Measurements from ENCODE around the gene CCDC188. TPM values are rescaled to one million over a fixed set of nuclear protein-coding genes. Genes with fewer than 3 reads are reported as not detected.

Gene CCDC188
- polyA plus RNA-seq, 1 donor from 2014 or later = not detected

GRCh38 chr22:20194681-20195593 lies 44.1 kb upstream of the CCDC188 start:
- H3K9ac ChIP-seq (ENCODE audit: low read length) = no peak overlapping the region
- H3K4me2 ChIP-seq (ENCODE audit: low read length) = no peak overlapping the region
- H3F3A ChIP-seq (ENCODE audit: insufficient read depth, low read length, poor library complexity, severe bottlenecking) = no peaks in the 10 kb centered on the region
- H4K20me1 ChIP-seq (ENCODE audit: insufficient read depth) = no peaks in the 10 kb centered on the region
- H2AFZ ChIP-seq (ENCODE audit: low read depth, low read length) = no peak overlapping the region
- H3K27me3 ChIP-seq (ENCODE audit: insufficient read depth, low read depth, low read length) = no peaks in the 10 kb centered on the region
- H3K9me3 ChIP-seq (ENCODE audit: low read length) = no peaks in the 10 kb centered on the region
- H3K79me2 ChIP-seq (replicated peaks; ENCODE audit: insufficient read depth, low read length) = no peaks in the 10 kb centered on the region
- H3K4me3 ChIP-seq (ENCODE audit: low read length) = no peak overlapping the region
- H3K9me2 ChIP-seq (ENCODE audit: insufficient read depth, low read length) = no peaks in the 10 kb centered on the region
- H3K27ac ChIP-seq (ENCODE audit: low read length) = no peak overlapping the region
- TF ChIP-seq POLR2AphosphoS5 (IDR thresholded peaks at IDR 0.05) = no peak
- no peak for TF ChIP-seq MXI1 (conservative IDR thresholded peaks at IDR 0.05; ENCODE audit: poor library complexity, severe bottlenecking)
- TF ChIP-seq EP300 (conservative IDR thresholded peaks at IDR 0.05; ENCODE audit: poor library complexity, severe bottlenecking) = no peak
- TF ChIP-seq RAD21 (conservative IDR thresholded peaks at IDR 0.05) = no peak
- TF ChIP-seq REST (IDR thresholded peaks at IDR 0.05; ENCODE audit: borderline replicate concordance) = no peak
- TF ChIP-seq EZH2 (IDR thresholded peaks at IDR 0.05; ENCODE audit: borderline replicate concordance, insufficient read depth, low read length, poor library complexity, severe bottlenecking) = no peak
- TF ChIP-seq CTCF (IDR thresholded peaks at IDR 0.05; ENCODE audit: poor library complexity, severe bottlenecking) = no peak
- no peak for TF ChIP-seq TAF1 (IDR thresholded peaks at IDR 0.05; ENCODE audit: low read depth)
- no peak for TF ChIP-seq SMC3 (conservative IDR thresholded peaks at IDR 0.05; ENCODE audit: poor library complexity)
- H3K36me3 ChIP-seq (ENCODE audit: insufficient read depth, low read length) = no peaks in the 10 kb centered on the region

- Histone ChIP-seq H3K27ac (ENCODE audit: low read length) (no peak overlapping the region), H4K20me1 (ENCODE audit: insufficient read depth) (no peaks in the 10 kb centered on the region), H3K9me3 (ENCODE audit: low read length) (no peaks in the 10 kb centered on the region), H3K9ac (ENCODE audit: low read length) (no peak overlapping the region), H3K36me3 (ENCODE audit: insufficient read depth, low read length) (no peaks in the 10 kb centered on the region), H3K27me3 (ENCODE audit: insufficient read depth, low read depth, low read length) (no peaks in the 10 kb centered on the region), H2AFZ (ENCODE audit: low read depth, low read length) (no peak overlapping the region), H3F3A (ENCODE audit: insufficient read depth, low read length, poor library complexity, severe bottlenecking) (no peaks in the 10 kb centered on the region), H3K4me3 (ENCODE audit: low read length) (no peak overlapping the region), H3K9me2 (ENCODE audit: insufficient read depth, low read length) (no peaks in the 10 kb centered on the region), H3K79me2 (replicated peaks; ENCODE audit: insufficient read depth, low read length) (no peaks in the 10 kb centered on the region), H3K4me2 (ENCODE audit: low read length) (no peak overlapping the region)
- no peak for TF ChIP-seq RAD21 (conservative IDR thresholded peaks at IDR 0.05)
- TF ChIP-seq MXI1 (conservative IDR thresholded peaks at IDR 0.05; ENCODE audit: poor library complexity, severe bottlenecking) = no peak
- TF ChIP-seq SMC3 (conservative IDR thresholded peaks at IDR 0.05; ENCODE audit: poor library complexity) = no peak
- TF ChIP-seq EP300 (conservative IDR thresholded peaks at IDR 0.05; ENCODE audit: poor library complexity, severe bottlenecking) = no peak
- TF ChIP-seq POLR2AphosphoS5 (IDR thresholded peaks at IDR 0.05) = no peak
- no peak for TF ChIP-seq REST (IDR thresholded peaks at IDR 0.05; ENCODE audit: borderline replicate concordance)
- TF ChIP-seq CTCF (IDR thresholded peaks at IDR 0.05; ENCODE audit: poor library complexity, severe bottlenecking) = no peak
- TF ChIP-seq TAF1 (IDR thresholded peaks at IDR 0.05; ENCODE audit: low read depth) = no peak
- no peak for TF ChIP-seq EZH2 (IDR thresholded peaks at IDR 0.05; ENCODE audit: borderline replicate concordance, insufficient read depth, low read length, poor library complexity, severe bottlenecking)
These were observed 43.1 kb upstream of the CCDC188 start for GRCh38 chr22:20193761-20194494.

All from neural cell (in vitro differentiated cells).